Measurements from ENCODE around the gene RASIP1.
A peak's percentile ranks its signal among the peaks of the same experiment; 100 is the strongest.
"Not testable (repeated sequence)": the region's sequence is repeated elsewhere in the genome, so short reads cannot be mapped to it uniquely, and the experiment has no call there.

RASIP1 gene

GRCh38 chr19:48719263-48720171, 20.9 kb downstream of the RASIP1 start, which contains the start of gene MAMSTR:
Gene MAMSTR, minus strand, starts transcription at chr19:48719725. Its CDS starts 694 bp downstream, at chr19:48719031.
- no peak for DNase-seq
- H3K4me3 ChIP-seq (ENCODE audit: control insufficient read depth in 1 of 7, extremely low read depth in 1 of 7, insufficient read depth in 4 of 7, low read depth in 2 of 7, low read length in 6 of 7) = peak within 1 kb of the TSS; percentile 50 to 87 (median 73)
- H3K36me3 ChIP-seq (ENCODE audit: control insufficient read depth in 4 of 4, insufficient read depth in 4 of 4, low read length in 3 of 4) = no peaks in the 10 kb centered on the region
- no peaks in the 10 kb centered on the region for H3K9me3 ChIP-seq (ENCODE audit: control extremely low read depth in 1 of 5, control insufficient read depth in 4 of 5, insufficient read depth in 2 of 5, low read depth in 1 of 5, low read length in 4 of 5)
- 89% methylated on average over 18 of the region's 33 CpGs for WGBS (ENCODE audit: insufficient coverage)
- H3K27me3 ChIP-seq (replicated peaks in 2 of 5; ENCODE audit: control insufficient read depth in 4 of 5, insufficient read depth in 5 of 5, low read length in 4 of 5) = no peaks in the 10 kb centered on the region
- no peak within 1 kb of the TSS for H3K27ac ChIP-seq (ENCODE audit: insufficient read depth in 1 of 2, low read depth in 1 of 2, low read length in 2 of 2, poor library complexity in 1 of 2, severe bottlenecking in 2 of 2)
- POLR2A ChIA-PET = no interaction called here
- peaks cover 0 to 17% (median 11%) of the 10 kb centered on the region in 4 experiments for H3K4me1 ChIP-seq (ENCODE audit: control extremely low read depth in 1 of 4, control insufficient read depth in 4 of 4, insufficient read depth in 4 of 4, low read length in 3 of 4)
- CTCF ChIA-PET = no interaction called here

GRCh38 chr19:48718711-48719231, 21.6 kb downstream of the RASIP1 start:
- Histone ChIP-seq H3K4me1 (ENCODE audit: control extremely low read depth in 1 of 4, control insufficient read depth in 4 of 4, insufficient read depth in 4 of 4, low read length in 3 of 4) (peaks cover 0 to 17% (median 13%) of the 10 kb centered on the region in 4 experiments), H3K27ac (ENCODE audit: insufficient read depth in 1 of 2, low read depth in 1 of 2, low read length in 2 of 2, poor library complexity in 1 of 2, severe bottlenecking in 2 of 2) (no peak overlapping the region), H3K36me3 (ENCODE audit: control insufficient read depth in 4 of 4, insufficient read depth in 4 of 4, low read length in 3 of 4) (no peaks in the 10 kb centered on the region), H3K4me3 (ENCODE audit: control insufficient read depth in 1 of 7, extremely low read depth in 1 of 7, insufficient read depth in 4 of 7, low read depth in 2 of 7, low read length in 6 of 7) (no peak overlapping the region), H3K27me3 (replicated peaks in 2 of 5; ENCODE audit: control insufficient read depth in 4 of 5, insufficient read depth in 5 of 5, low read length in 4 of 5) (no peaks in the 10 kb centered on the region), H3K9me3 (ENCODE audit: control extremely low read depth in 1 of 5, control insufficient read depth in 4 of 5, insufficient read depth in 2 of 5, low read depth in 1 of 5, low read length in 4 of 5) (no peaks in the 10 kb centered on the region)
- POLR2A ChIA-PET = no interaction called here
- no peak for DNase-seq
- WGBS (ENCODE audit: insufficient coverage) = 96% methylated on average over 14 of the region's 15 CpGs
- CTCF ChIA-PET = no interaction called here

GRCh38 chr19:48718106-48718505, 22.3 kb downstream of the RASIP1 start:
- peaks cover 0 to 23% (median 20%) of the 10 kb centered on the region in 4 experiments for H3K4me1 ChIP-seq (ENCODE audit: control extremely low read depth in 1 of 4, control insufficient read depth in 4 of 4, insufficient read depth in 4 of 4, low read length in 3 of 4)
- 100% methylated on average over 5 of the region's 13 CpGs for WGBS (ENCODE audit: insufficient coverage)

GRCh38 chr19:48716562-48717291, 23.7 kb downstream of the RASIP1 start:
- no peak overlapping the region for H3K4me3 ChIP-seq (ENCODE audit: control insufficient read depth in 1 of 7, extremely low read depth in 1 of 7, insufficient read depth in 4 of 7, low read depth in 2 of 7, low read length in 6 of 7)
- WGBS (ENCODE audit: insufficient coverage) = 83% methylated on average over 15 of the region's 24 CpGs
- ChIA-PET POLR2A (no interaction called here), CTCF (interaction anchor here (0.6 to 1.1 kb wide), 2 partner anchors 9 to 276 kb away, joined by 3 read pairs; partner anchors contain the start of gene GYS1)
- no peaks in the 10 kb centered on the region for H3K9me3 ChIP-seq (ENCODE audit: control extremely low read depth in 1 of 5, control insufficient read depth in 4 of 5, insufficient read depth in 2 of 5, low read depth in 1 of 5, low read length in 4 of 5)
- no peak overlapping the region for H3K27ac ChIP-seq (ENCODE audit: insufficient read depth in 1 of 2, low read depth in 1 of 2, low read length in 2 of 2, poor library complexity in 1 of 2, severe bottlenecking in 2 of 2)
- H3K27me3 ChIP-seq (replicated peaks in 2 of 5; ENCODE audit: control insufficient read depth in 4 of 5, insufficient read depth in 5 of 5, low read length in 4 of 5) = no peaks in the 10 kb centered on the region
- no peak for DNase-seq
- peaks cover 0 to 29% (median 22%) of the 10 kb centered on the region in 4 experiments for H3K4me1 ChIP-seq (ENCODE audit: control extremely low read depth in 1 of 4, control insufficient read depth in 4 of 4, insufficient read depth in 4 of 4, low read length in 3 of 4)
- no peaks in the 10 kb centered on the region for H3K36me3 ChIP-seq (ENCODE audit: control insufficient read depth in 4 of 4, insufficient read depth in 4 of 4, low read length in 3 of 4)

More at GRCh38 chr19:48718106-48718505, 22.3 kb downstream of the RASIP1 start:
- DNase-seq; H3K27me3 ChIP-seq (replicated peaks in 2 of 5; ENCODE audit: control insufficient read depth in 4 of 5, insufficient read depth in 5 of 5, low read length in 4 of 5); POLR2A ChIA-PET; H3K4me3 ChIP-seq (ENCODE audit: control insufficient read depth in 1 of 7, extremely low read depth in 1 of 7, insufficient read depth in 4 of 7, low read depth in 2 of 7, low read length in 6 of 7); H3K27ac ChIP-seq (ENCODE audit: insufficient read depth in 1 of 2, low read depth in 1 of 2, low read length in 2 of 2, poor library complexity in 1 of 2, severe bottlenecking in 2 of 2); CTCF ChIA-PET; H3K36me3 ChIP-seq (ENCODE audit: control insufficient read depth in 4 of 4, insufficient read depth in 4 of 4, low read length in 3 of 4); H3K9me3 ChIP-seq (ENCODE audit: control extremely low read depth in 1 of 5, control insufficient read depth in 4 of 5, insufficient read depth in 2 of 5, low read depth in 1 of 5, low read length in 4 of 5): not testable (repeated sequence)

GRCh38 chr19:48715681-48716171, 24.7 kb downstream of the RASIP1 start:
- Histone ChIP-seq H3K9me3 (ENCODE audit: control extremely low read depth in 1 of 5, control insufficient read depth in 4 of 5, insufficient read depth in 2 of 5, low read depth in 1 of 5, low read length in 4 of 5) (no peaks in the 10 kb centered on the region), H3K36me3 (ENCODE audit: control insufficient read depth in 4 of 4, insufficient read depth in 4 of 4, low read length in 3 of 4) (peaks cover 0 to 3% (median 0%) of the 10 kb centered on the region in 4 experiments), H3K4me3 (ENCODE audit: control insufficient read depth in 1 of 7, extremely low read depth in 1 of 7, insufficient read depth in 4 of 7, low read depth in 2 of 7, low read length in 6 of 7) (no peak overlapping the region), H3K27ac (ENCODE audit: insufficient read depth in 1 of 2, low read depth in 1 of 2, low read length in 2 of 2, poor library complexity in 1 of 2, severe bottlenecking in 2 of 2) (no peak overlapping the region), H3K27me3 (replicated peaks in 2 of 5; ENCODE audit: control insufficient read depth in 4 of 5, insufficient read depth in 5 of 5, low read length in 4 of 5) (no peaks in the 10 kb centered on the region), H3K4me1 (ENCODE audit: control extremely low read depth in 1 of 4, control insufficient read depth in 4 of 4, insufficient read depth in 4 of 4, low read length in 3 of 4) (peaks cover 0 to 25% (median 19%) of the 10 kb centered on the region in 4 experiments)
- DNase-seq = no peak
- POLR2A ChIA-PET = no interaction called here
- CTCF ChIA-PET = interaction anchor here (1.1 to 2.0 kb wide), 2 partner anchors 10 to 40 kb away, joined by 3 to 4 read pairs; no protein-coding TSS in a partner anchor
- WGBS (ENCODE audit: insufficient coverage) = 95% methylated on average over 13 of the region's 19 CpGs

- WGBS (ENCODE audit: insufficient coverage) = 66% methylated on average over 20 of the region's 26 CpGs
- H3K36me3 ChIP-seq (ENCODE audit: control insufficient read depth in 4 of 4, insufficient read depth in 4 of 4, low read length in 3 of 4) = peaks cover 0 to 3% (median 0%) of the 10 kb centered on the region in 4 experiments
- H3K4me1 ChIP-seq (ENCODE audit: control extremely low read depth in 1 of 4, control insufficient read depth in 4 of 4, insufficient read depth in 4 of 4, low read length in 3 of 4) = peaks cover 0 to 21% (median 19%) of the 10 kb centered on the region in 4 experiments
- CTCF ChIA-PET = interaction anchor here (1.0 to 4.2 kb wide), 3 partner anchors 10 to 41 kb away, joined by 3 to 17 read pairs (median 4); no protein-coding TSS in a partner anchor
- no peaks in the 10 kb centered on the region for H3K27me3 ChIP-seq (replicated peaks in 2 of 5; ENCODE audit: control insufficient read depth in 4 of 5, insufficient read depth in 5 of 5, low read length in 4 of 5)
- no peak for DNase-seq
- H3K9me3 ChIP-seq (ENCODE audit: control extremely low read depth in 1 of 5, control insufficient read depth in 4 of 5, insufficient read depth in 2 of 5, low read depth in 1 of 5, low read length in 4 of 5) = no peaks in the 10 kb centered on the region
- POLR2A ChIA-PET = interaction anchor here (0.9 kb wide), 1 partner anchor 10 kb away, joined by 3 read pairs; no protein-coding TSS in a partner anchor
- peak overlapping the region; percentile 54 to 92 (median 69) for H3K4me3 ChIP-seq (ENCODE audit: control insufficient read depth in 1 of 7, extremely low read depth in 1 of 7, insufficient read depth in 4 of 7, low read depth in 2 of 7, low read length in 6 of 7)
- peak overlapping the region; percentile 54 to 84 for H3K27ac ChIP-seq (ENCODE audit: insufficient read depth in 1 of 2, low read depth in 1 of 2, low read length in 2 of 2, poor library complexity in 1 of 2, severe bottlenecking in 2 of 2)
Measured at GRCh38 chr19:48714759-48715675, 25.4 kb downstream of the RASIP1 start.

All from common myeloid progenitor, CD34-positive (primary cell).